SK-N-SH (cell line): Measurements from ENCODE around the gene LGALS3. TPM values are rescaled to one million over a fixed set of nuclear protein-coding genes. Genes with fewer than 3 reads are reported as not detected.
A peak's percentile ranks its signal among the peaks of the same experiment; 100 is the strongest.

Experiments used
- CTCF ChIA-PET: fragments of 300-600, 350-600 bp; formaldehyde crosslinking; extraction: SDS; loops from one replicate; lab custom pipeline; 2021; lab: Yijun Ruan, JAX
- POLR2A ChIA-PET: fragments of 350-600 bp; sonication (Branson Sonifier 250); formaldehyde crosslinking; extraction: SDS; loops from one replicate; lab custom pipeline; 2020; ENCODE audit warnings: antibody characterized with exemption, inconsistent platforms; lab: Yijun Ruan, JAX
- DNase-seq: peaks from one replicate; pipeline ENCODE4 v3.0.0; 2012
- H2AFZ ChIP-seq: fragments of 200-600 bp; sonication (generic); 2 replicates; pipeline ENCODE4 v1.8.1; 2016; ENCODE audit warnings: antibody characterized with exemption, mild to moderate bottlenecking, low read depth
- H3F3A ChIP-seq: fragments of 200-600 bp; sonication (generic); replicated peaks from 2 replicates; pipeline ENCODE3; 2016; ENCODE audit warnings: antibody characterized with exemption, mild to moderate bottlenecking; ENCODE audit not compliant: insufficient read depth
- H3K27ac ChIP-seq, 2 experiments: fragments of 200-500 bp in 1 of 2; fragments of 200-600 bp in 1 of 2; sonication (Bioruptor generic) in 1 of 2; sonication (generic), shearing (Covaris generic) in 1 of 2; 2 replicates each; pipeline versions ENCODE4 v1.5.1 to v1.6.1; 2014 to 2016; ENCODE audit warnings: low read depth in 2 of 2, inconsistent platforms in 1 of 2, low read length in 1 of 2, mild to moderate bottlenecking in 1 of 2, mixed read lengths in 1 of 2
- H3K27me3 ChIP-seq: fragments of 200-600 bp; sonication (generic), shearing (Covaris generic); 2 replicates; pipeline ENCODE4 v1.6.1; 2016; ENCODE audit warnings: mixed run types; ENCODE audit not compliant: insufficient read depth
- H3K36me3 ChIP-seq, 2 experiments: fragments of 200-500 bp in 1 of 2; fragments of 200-600 bp in 1 of 2; sonication (Bioruptor generic) in 1 of 2; sonication (generic) in 1 of 2; replicated peaks in 1 of 2; 2 replicates each; pipeline versions ENCODE3 to v1.5.1; 2014 to 2016; ENCODE audit warnings: low read length in 1 of 2, mild to moderate bottlenecking in 1 of 2; ENCODE audit not compliant: insufficient read depth in 2 of 2, control insufficient read depth in 1 of 2
- H3K4me1 ChIP-seq, 2 experiments: fragments of 200-500 bp in 1 of 2; fragments of 200-600 bp in 1 of 2; sonication (Bioruptor generic) in 1 of 2; sonication (generic), shearing (Covaris generic) in 1 of 2; 2 replicates each; pipeline versions ENCODE4 v1.5.1 to v1.6.1; 2014 to 2016; ENCODE audit warnings: low read depth in 1 of 2, low read length in 1 of 2, mixed run types in 1 of 2; ENCODE audit not compliant: insufficient read depth in 2 of 2, control insufficient read depth in 1 of 2
- H3K4me2 ChIP-seq: fragments of 200-600 bp; sonication (generic), shearing (Covaris generic); 2 replicates; pipeline ENCODE4 v1.6.1; 2017; ENCODE audit warnings: mixed run types
- H3K4me3 ChIP-seq, 2 experiments: fragments of 200-500 bp in 1 of 2; fragments of 200-600 bp in 1 of 2; sonication (Bioruptor generic) in 1 of 2; sonication (generic), shearing (Covaris generic) in 1 of 2; 2 replicates each; pipeline versions ENCODE4 v1.5.1 to v1.8.1; 2014 to 2016; ENCODE audit warnings: low read depth in 2 of 2, inconsistent platforms in 1 of 2, low read length in 1 of 2, mild to moderate bottlenecking in 1 of 2, mixed read lengths in 1 of 2, moderate library complexity in 1 of 2
- H3K79me2 ChIP-seq: fragments of 200-600 bp; sonication (generic); 2 replicates; pipeline ENCODE4 v1.8.1; 2017; ENCODE audit warnings: mild to moderate bottlenecking; ENCODE audit not compliant: insufficient read depth
- H3K9ac ChIP-seq: fragments of 200-600 bp; sonication (generic); 2 replicates; pipeline ENCODE4 v1.6.1; 2017; ENCODE audit warnings: mixed run types
- H3K9me2 ChIP-seq: fragments of 200-600 bp; sonication (generic); 2 replicates; pipeline ENCODE4 v1.6.1; 2017; ENCODE audit warnings: mixed run types
- H3K9me3 ChIP-seq: fragments of 200-600 bp; sonication (generic); 2 replicates; pipeline ENCODE4 v1.6.1; 2017; ENCODE audit warnings: mixed run types, mild to moderate bottlenecking, moderate library complexity
- H4K20me1 ChIP-seq: fragments of 200-600 bp; sonication (generic); 2 replicates; pipeline ENCODE4 v1.6.1; 2017; ENCODE audit warnings: mild to moderate bottlenecking, mixed run types; ENCODE audit not compliant: insufficient read depth
- EZH2phosphoT487 ChIP-seq: fragments of 200-600 bp; sonication (generic); IDR thresholded peaks from 2 replicates; pipeline ENCODE4 v1.6.1; 2017; ENCODE audit warnings: low read depth, mixed run types, mild to moderate bottlenecking, antibody characterized with exemption, moderate library complexity, borderline replicate concordance
- FOSL2 ChIP-seq: IDR thresholded peaks from 2 replicates; pipeline ENCODE4 v1.4.0; 2012; ENCODE audit warnings: low read depth, mild to moderate bottlenecking, moderate library complexity, borderline replicate concordance
- FOXM1 ChIP-seq: IDR thresholded peaks from 2 replicates; pipeline ENCODE4 v1.4.0; 2012; ENCODE audit warnings: low read depth, mild to moderate bottlenecking
- GABPA ChIP-seq: IDR thresholded peaks from 2 replicates; pipeline ENCODE4 v1.4.0; 2012; ENCODE audit warnings: low read depth, mild to moderate bottlenecking
- GATA2 ChIP-seq: sonication (generic); formaldehyde crosslinking; IDR thresholded peaks from 2 replicates; pipeline ENCODE4 v1.5.0; 2020; ENCODE audit warnings: mild to moderate bottlenecking, missing genetic modification reagents
- JUND ChIP-seq: IDR thresholded peaks from 2 replicates; pipeline ENCODE4 v1.4.0; 2012
- MEF2A ChIP-seq: IDR thresholded peaks from 2 replicates; pipeline ENCODE4 v1.4.0; 2012; ENCODE audit warnings: low read depth, borderline replicate concordance
- NFIC ChIP-seq: IDR thresholded peaks from 2 replicates; pipeline ENCODE4 v1.4.0; 2012; ENCODE audit warnings: borderline replicate concordance
- POLR2AphosphoS5 ChIP-seq: IDR thresholded peaks from 2 replicates; pipeline ENCODE4 v1.6.1; 2012; ENCODE audit warnings: low read depth, low read length
- RAD21 ChIP-seq: IDR thresholded peaks from 2 replicates; pipeline ENCODE4 v1.6.1; 2012; ENCODE audit warnings: mild to moderate bottlenecking, low read length
- RXRA ChIP-seq: IDR thresholded peaks from 2 replicates; pipeline ENCODE4 v1.4.0; 2012; ENCODE audit warnings: low read depth, mild to moderate bottlenecking, borderline replicate concordance
- TCF12 ChIP-seq: IDR thresholded peaks from 2 replicates; pipeline ENCODE4 v1.4.0; 2012
- TEAD4 ChIP-seq: IDR thresholded peaks from 2 replicates; pipeline ENCODE4 v1.4.0; 2012; ENCODE audit warnings: mild to moderate bottlenecking, borderline replicate concordance; ENCODE audit not compliant: insufficient read depth
- YY1 ChIP-seq: IDR thresholded peaks from 2 replicates; pipeline ENCODE4 v1.4.0; 2012; ENCODE audit warnings: low read depth, mild to moderate bottlenecking
- WGBS: methylation state at CpG from one replicate; pipeline ENCODE4 v1.1.6; 2017; ENCODE audit warnings: low lambda C conversion rate; 5-methylcytosine and 5-hydroxymethylcytosine counted together
- polyA plus RNA-seq, 3 experiments: library from polyadenylated mRNA; depleted of rRNA; stranded (reverse); fragments of >200 nt; gene quantifications; 2 replicates each; pipeline ENCODE4 v1.2.3, GENCODE V29; 2012
- TF ChIP-seq, protein P1 (sequence below): IDR thresholded peaks from 2 replicates; pipeline ENCODE4 v1.4.0; 2012; ENCODE audit warnings: low read depth
- TF ChIP-seq, protein P2 (sequence below): IDR thresholded peaks from 2 replicates; pipeline ENCODE4 v1.4.0; 2012; ENCODE audit warnings: low read depth, borderline replicate concordance
- TF ChIP-seq, protein P3 (sequence below): IDR thresholded peaks from 2 replicates; pipeline ENCODE4 v1.6.1; 2012; ENCODE audit warnings: mild to moderate bottlenecking, low read depth, low read length, moderate library complexity
- TF ChIP-seq, protein P4 (sequence below): IDR thresholded peaks from 2 replicates; pipeline ENCODE4; 2012

Gene LGALS3
- polyA plus RNA-seq, 1 of the 3 experiments (the other 2 are of a cell fraction): 59.8 TPM

DNA sequence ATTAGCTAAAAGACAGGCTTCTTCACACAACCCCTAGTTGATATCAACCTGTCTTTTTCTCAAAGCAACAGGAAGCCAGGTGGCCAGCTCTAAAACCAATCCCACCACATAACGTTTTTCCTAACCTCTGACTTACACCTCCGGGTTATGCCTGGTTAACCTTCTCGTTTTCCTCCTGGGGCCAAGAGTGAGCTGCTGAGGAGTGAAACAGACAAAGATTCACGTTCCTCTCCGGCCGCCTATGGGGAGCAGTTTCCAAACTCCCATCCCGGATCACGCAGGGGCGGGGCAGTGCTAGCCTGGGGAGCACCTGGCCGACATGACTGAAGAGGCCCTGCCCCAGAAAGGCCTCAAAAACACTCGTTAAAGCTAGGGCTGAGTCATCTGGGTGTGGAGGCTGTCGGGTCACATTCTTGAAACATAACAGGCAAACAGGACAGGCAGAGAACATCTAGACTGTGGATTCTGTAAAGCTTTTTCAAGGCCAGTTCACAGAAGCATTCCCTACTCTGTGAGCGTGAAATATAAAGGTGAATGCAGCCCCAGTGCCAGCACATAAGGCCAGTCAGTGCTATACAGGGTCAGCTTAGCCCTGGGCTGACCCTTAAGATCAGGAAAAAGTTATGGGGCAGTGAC, 25.9 kb upstream of the LGALS3 start:
- no peaks in the 10 kb centered on the region for H4K20me1 ChIP-seq
- no peak for DNase-seq
- WGBS: 68% methylated on average over 12 of the region's 13 CpGs
- no peaks in the 10 kb centered on the region for H3K36me3 ChIP-seq
- POLR2A ChIA-PET: interaction anchor here (1.1 to 1.2 kb wide), 3 partner anchors 10 to 32 kb away, joined by 4 to 8 read pairs (median 4); no protein-coding TSS in a partner anchor
- H3K27me3 ChIP-seq: no peaks in the 10 kb centered on the region
- H3F3A ChIP-seq: peaks cover 26% of the 10 kb centered on the region
- H3K9ac ChIP-seq: peak overlapping the region; percentile 25; the same call in 1 of the 2 replicates
- no peak overlapping the region for H3K4me3 ChIP-seq
- H3K9me3 ChIP-seq: no peaks in the 10 kb centered on the region
- no peak for TF ChIP-seq YY1
- peak; percentile 32; the same call in 1 of the 2 replicates for TF ChIP-seq RXRA
- TF ChIP-seq, protein P1, sequence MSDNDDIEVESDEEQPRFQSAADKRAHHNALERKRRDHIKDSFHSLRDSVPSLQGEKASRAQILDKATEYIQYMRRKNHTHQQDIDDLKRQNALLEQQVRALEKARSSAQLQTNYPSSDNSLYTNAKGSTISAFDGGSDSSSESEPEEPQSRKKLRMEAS: peak; percentile 52; the same call in 1 of the 2 replicates
- peak; percentile 78 for TF ChIP-seq FOSL2
- no peak for TF ChIP-seq EZH2phosphoT487
- TF ChIP-seq GABPA: no peak
- TF ChIP-seq, protein P2, sequence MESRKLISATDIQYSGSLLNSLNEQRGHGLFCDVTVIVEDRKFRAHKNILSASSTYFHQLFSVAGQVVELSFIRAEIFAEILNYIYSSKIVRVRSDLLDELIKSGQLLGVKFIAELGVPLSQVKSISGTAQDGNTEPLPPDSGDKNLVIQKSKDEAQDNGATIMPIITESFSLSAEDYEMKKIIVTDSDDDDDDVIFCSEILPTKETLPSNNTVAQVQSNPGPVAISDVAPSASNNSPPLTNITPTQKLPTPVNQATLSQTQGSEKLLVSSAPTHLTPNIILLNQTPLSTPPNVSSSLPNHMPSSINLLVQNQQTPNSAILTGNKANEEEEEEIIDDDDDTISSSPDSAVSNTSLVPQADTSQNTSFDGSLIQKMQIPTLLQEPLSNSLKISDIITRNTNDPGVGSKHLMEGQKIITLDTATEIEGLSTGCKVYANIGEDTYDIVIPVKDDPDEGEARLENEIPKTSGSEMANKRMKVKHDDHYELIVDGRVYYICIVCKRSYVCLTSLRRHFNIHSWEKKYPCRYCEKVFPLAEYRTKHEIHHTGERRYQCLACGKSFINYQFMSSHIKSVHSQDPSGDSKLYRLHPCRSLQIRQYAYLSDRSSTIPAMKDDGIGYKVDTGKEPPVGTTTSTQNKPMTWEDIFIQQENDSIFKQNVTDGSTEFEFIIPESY: no peak
- TF ChIP-seq, protein P3, sequence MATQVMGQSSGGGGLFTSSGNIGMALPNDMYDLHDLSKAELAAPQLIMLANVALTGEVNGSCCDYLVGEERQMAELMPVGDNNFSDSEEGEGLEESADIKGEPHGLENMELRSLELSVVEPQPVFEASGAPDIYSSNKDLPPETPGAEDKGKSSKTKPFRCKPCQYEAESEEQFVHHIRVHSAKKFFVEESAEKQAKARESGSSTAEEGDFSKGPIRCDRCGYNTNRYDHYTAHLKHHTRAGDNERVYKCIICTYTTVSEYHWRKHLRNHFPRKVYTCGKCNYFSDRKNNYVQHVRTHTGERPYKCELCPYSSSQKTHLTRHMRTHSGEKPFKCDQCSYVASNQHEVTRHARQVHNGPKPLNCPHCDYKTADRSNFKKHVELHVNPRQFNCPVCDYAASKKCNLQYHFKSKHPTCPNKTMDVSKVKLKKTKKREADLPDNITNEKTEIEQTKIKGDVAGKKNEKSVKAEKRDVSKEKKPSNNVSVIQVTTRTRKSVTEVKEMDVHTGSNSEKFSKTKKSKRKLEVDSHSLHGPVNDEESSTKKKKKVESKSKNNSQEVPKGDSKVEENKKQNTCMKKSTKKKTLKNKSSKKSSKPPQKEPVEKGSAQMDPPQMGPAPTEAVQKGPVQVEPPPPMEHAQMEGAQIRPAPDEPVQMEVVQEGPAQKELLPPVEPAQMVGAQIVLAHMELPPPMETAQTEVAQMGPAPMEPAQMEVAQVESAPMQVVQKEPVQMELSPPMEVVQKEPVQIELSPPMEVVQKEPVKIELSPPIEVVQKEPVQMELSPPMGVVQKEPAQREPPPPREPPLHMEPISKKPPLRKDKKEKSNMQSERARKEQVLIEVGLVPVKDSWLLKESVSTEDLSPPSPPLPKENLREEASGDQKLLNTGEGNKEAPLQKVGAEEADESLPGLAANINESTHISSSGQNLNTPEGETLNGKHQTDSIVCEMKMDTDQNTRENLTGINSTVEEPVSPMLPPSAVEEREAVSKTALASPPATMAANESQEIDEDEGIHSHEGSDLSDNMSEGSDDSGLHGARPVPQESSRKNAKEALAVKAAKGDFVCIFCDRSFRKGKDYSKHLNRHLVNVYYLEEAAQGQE: no peak
- TF ChIP-seq MEF2A: no peak
- peak; percentile 65; the same call in 1 of the 2 replicates for TF ChIP-seq JUND
- peak; percentile 27; the same call in 1 of the 2 replicates for TF ChIP-seq NFIC
- TF ChIP-seq FOXM1: peak; percentile 26; the same call in 1 of the 2 replicates
- no peak for TF ChIP-seq GATA2
- peak; percentile 8; the same call in 1 of the 2 replicates for TF ChIP-seq TEAD4
- peak; percentile 82 for TF ChIP-seq TCF12
- TF ChIP-seq, protein P4, sequence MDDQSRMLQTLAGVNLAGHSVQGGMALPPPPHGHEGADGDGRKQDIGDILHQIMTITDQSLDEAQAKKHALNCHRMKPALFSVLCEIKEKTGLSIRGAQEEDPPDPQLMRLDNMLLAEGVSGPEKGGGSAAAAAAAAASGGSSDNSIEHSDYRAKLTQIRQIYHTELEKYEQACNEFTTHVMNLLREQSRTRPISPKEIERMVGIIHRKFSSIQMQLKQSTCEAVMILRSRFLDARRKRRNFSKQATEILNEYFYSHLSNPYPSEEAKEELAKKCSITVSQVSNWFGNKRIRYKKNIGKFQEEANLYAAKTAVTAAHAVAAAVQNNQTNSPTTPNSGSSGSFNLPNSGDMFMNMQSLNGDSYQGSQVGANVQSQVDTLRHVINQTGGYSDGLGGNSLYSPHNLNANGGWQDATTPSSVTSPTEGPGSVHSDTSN: peak; percentile 65
- TF ChIP-seq RAD21: no peak
- TF ChIP-seq POLR2AphosphoS5: 0 out of 2 replicates have a peak, but pooled peaks have one; percentile 34
- TF ChIP-seq, all 33 proteins: peak for 10
- CTCF ChIA-PET: interaction anchor here (0.8 to 2.9 kb wide), 8 partner anchors 10 to 58 kb away, joined by 3 to 13 read pairs (median 4); partner anchors contain the start of genes LGALS3 and MAPK1IP1L
- Histone ChIP-seq H3K27ac (peak overlapping the region; percentile 87 to 89), H2AFZ (peak overlapping the region; percentile 77), H3K4me2 (peak overlapping the region; percentile 27; the same call in 1 of the 2 replicates), H3K4me1 (peaks cover 18 to 31% of the 10 kb centered on the region in 2 experiments), H3K79me2 (no peaks in the 10 kb centered on the region), H3K9me2 (no peaks in the 10 kb centered on the region)
